Testis (tissue), 2 donors: ENCODE data around the gene CCDC97.

Source experiments
- POLR2A ChIP-seq: fragments of 450-650 bp; IDR thresholded peaks from one replicate; pipeline ENCODE4 v1.6.1; 2017; ENCODE audit warnings: antibody characterized with exemption, mild to moderate bottlenecking, moderate library complexity
- TF ChIP-seq, protein P1 (sequence below), 3 experiments: fragments of 450-650 bp in 2 of 3; fragments of 200-600 bp in 1 of 3; sonication (generic) in 1 of 3; IDR thresholded peaks; one replicate each; pipeline ENCODE4 v1.5.1; 2016 to 2019; ENCODE audit warnings: antibody characterized with exemption in 3 of 3, mild to moderate bottlenecking in 2 of 3, moderate library complexity in 1 of 3

DNA sequence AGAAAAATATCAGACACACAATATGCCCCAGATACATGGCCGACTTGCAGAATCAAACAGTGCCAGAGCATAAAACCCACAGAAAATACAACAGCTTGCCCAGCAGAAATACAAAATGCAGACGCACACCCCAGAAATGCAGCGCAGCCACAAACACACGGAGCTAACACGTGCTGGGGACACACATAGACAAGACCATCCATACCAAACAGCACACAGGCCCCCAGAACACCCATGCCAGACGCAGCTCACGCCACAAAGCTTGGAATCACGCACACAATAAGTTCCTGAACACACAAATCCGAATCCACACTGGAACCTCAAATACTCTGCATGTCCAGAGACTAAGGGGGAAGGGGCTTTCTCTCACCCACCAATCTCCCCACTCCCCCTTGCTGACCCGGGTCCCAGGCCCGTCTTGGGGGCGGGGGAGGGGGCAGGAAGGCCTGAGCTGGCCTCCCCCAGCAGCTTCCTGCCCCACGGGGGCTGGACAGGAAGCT is 17.2 kb downstream of the CCDC97 start:
- TF ChIP-seq, protein P1, sequence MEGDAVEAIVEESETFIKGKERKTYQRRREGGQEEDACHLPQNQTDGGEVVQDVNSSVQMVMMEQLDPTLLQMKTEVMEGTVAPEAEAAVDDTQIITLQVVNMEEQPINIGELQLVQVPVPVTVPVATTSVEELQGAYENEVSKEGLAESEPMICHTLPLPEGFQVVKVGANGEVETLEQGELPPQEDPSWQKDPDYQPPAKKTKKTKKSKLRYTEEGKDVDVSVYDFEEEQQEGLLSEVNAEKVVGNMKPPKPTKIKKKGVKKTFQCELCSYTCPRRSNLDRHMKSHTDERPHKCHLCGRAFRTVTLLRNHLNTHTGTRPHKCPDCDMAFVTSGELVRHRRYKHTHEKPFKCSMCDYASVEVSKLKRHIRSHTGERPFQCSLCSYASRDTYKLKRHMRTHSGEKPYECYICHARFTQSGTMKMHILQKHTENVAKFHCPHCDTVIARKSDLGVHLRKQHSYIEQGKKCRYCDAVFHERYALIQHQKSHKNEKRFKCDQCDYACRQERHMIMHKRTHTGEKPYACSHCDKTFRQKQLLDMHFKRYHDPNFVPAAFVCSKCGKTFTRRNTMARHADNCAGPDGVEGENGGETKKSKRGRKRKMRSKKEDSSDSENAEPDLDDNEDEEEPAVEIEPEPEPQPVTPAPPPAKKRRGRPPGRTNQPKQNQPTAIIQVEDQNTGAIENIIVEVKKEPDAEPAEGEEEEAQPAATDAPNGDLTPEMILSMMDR (IDR thresholded peaks at IDR 0.05) = no peak
- no peak for TF ChIP-seq POLR2A
